ENCODE data around the gene NDUFB3. TPM values are rescaled to one million over a fixed set of nuclear protein-coding genes. Genes with fewer than 3 reads are reported as not detected.

NDUFB3 gene
- total RNA-seq = 46.2 and 60.9 TPM in 2 replicates

DNA sequence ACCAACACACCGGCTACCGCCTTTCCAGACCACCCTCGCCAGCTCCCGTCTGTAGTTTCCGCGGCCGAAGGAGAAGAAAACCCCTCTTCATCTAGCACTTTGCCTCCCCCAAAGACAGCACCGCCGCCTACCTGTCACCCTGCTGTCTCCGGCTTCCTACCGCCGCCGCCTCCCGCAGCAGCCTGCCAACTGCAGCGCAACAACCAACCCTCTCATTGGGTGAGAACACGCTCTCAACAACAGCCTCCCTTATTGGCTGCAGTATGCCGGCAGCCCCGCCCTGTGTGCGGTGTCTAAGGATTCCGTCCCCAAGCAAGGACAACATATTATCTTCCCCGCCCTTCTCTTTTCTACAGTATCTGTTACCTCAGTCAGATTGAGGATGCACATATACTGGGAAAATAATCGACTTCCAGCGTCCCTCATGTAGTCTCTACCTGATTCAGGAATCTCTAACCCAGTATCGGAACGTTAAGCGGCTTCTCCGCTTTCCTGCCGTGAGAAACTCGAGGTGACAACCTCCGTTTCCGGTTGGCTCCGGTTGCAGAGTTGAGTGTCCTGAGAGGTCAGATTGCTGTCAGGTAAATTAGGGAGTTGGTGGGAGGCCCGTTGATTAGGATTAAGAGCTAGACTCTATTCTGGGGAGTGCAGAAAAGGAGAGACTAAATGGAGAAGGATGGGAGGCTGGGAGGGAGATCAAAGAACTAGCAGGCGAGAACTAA, at the start of gene NDUFB3, which contains the start of gene HYCC2:
Gene NDUFB3, plus strand, starts transcription at position 523 of the 722 bp plus-strand sequence. CDS start 6,882 bp downstream, outside the sequence.
Gene HYCC2, minus strand, starts transcription at position 193 of the 722 bp plus-strand sequence. CDS start 47,662 bp downstream, outside the sequence.

DNA sequence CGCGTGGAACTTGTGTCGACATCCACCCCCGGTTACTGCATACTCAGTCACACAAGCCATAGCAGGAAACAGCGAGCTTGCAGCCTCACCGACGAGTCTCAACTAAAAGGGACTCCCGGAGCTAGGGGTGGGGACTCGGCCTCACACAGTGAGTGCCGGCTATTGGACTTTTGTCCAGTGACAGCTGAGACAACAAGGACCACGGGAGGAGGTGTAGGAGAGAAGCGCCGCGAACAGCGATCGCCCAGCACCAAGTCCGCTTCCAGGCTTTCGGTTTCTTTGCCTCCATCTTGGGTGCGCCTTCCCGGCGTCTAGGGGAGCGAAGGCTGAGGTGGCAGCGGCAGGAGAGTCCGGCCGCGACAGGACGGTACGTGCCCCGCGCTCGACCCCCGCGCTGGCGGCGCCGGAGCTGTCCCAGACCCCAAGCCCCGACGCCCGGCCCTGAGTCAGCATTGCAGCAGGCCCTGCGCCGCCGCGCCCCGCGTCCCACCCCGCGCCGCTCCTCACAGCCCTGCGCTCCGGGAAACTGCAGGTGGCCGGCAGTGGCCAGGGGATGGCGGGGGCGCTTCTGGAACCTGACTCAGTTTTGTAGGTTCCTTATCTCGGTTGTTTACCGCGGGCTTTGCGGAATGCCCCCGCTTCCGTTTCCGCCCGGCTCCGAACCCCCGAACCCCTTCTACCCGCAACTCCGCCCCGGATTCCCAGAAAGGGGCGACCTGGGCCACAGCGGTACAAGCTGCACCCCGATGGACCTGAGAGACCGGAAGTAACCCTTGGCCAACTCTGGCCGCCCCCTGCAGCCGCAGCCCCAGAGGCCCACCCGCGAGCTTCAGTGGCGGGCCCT, 44.5 kb downstream of the NDUFB3 start, which contains the start of gene CFLAR:
Gene CFLAR, plus strand, starts transcription at position 50 of the 844 bp plus-strand sequence. CDS start 13,702 bp downstream, outside the sequence.

Other genes starting within 250 kb of the NDUFB3 start
- gene CLK1, start 207.3 kb upstream of the NDUFB3 start, total RNA-seq = 39.9 and 43.6 TPM in 2 replicates
- gene PPIL3, start 182.9 kb upstream of the NDUFB3 start, total RNA-seq = 17.5 and 53.0 TPM in 2 replicates
- 14.8 and 15.8 TPM in 2 replicates for gene NIF3L1, start 182.6 kb upstream of the NDUFB3 start, total RNA-seq
- gene ORC2, start 108.3 kb upstream of the NDUFB3 start, total RNA-seq = 7.7 and 8.4 TPM in 2 replicates
- gene HYCC2, start 330 bp upstream of the NDUFB3 start, total RNA-seq = 4.7 and 7.2 TPM in 2 replicates
- gene CFLAR, start 44.2 kb downstream of the NDUFB3 start, total RNA-seq = 52.6 and 55.2 TPM in 2 replicates
- gene CASP10, start 111.1 kb downstream of the NDUFB3 start, total RNA-seq = 2.7 and 3.7 TPM in 2 replicates
- 13.3 and 13.9 TPM in 2 replicates for gene CASP8, start 188.5 kb downstream of the NDUFB3 start, total RNA-seq

Data from cardiac ventricle fibroblast (primary cell).